Neural progenitor cell (in vitro differentiated cells): ENCODE data around the gene FAM98A. TPM values are rescaled to one million over a fixed set of nuclear protein-coding genes. Genes with fewer than 3 reads are reported as not detected.

Experiments used
- DNase-seq: peaks from one replicate; pipeline ENCODE4 v3.0.0-alpha.2; 2016; ENCODE audit warnings: low spot score
- H2AFZ ChIP-seq: fragments of 200-600 bp; sonication (generic); replicated peaks from 2 replicates; pipeline ENCODE4 v1.6.1; 2016; ENCODE audit warnings: antibody characterized with exemption
- H3F3A ChIP-seq: fragments of 200-600 bp; sonication (generic); 2 replicates; pipeline ENCODE4 v1.6.1; 2016; ENCODE audit warnings: antibody characterized with exemption, low read depth
- H3K27ac ChIP-seq: fragments of 200-600 bp; sonication (generic); 2 replicates; pipeline ENCODE4 v1.5.1; 2016; ENCODE audit warnings: mild to moderate bottlenecking
- H3K27me3 ChIP-seq: fragments of 200-600 bp; sonication (generic); 2 replicates; pipeline ENCODE4 v1.6.1; 2016; ENCODE audit warnings: mild to moderate bottlenecking, moderate library complexity
- H3K36me3 ChIP-seq: fragments of 200-600 bp; sonication (generic); 2 replicates; pipeline ENCODE4 v1.5.1; 2016
- H3K4me1 ChIP-seq: fragments of 200-600 bp; sonication (generic); 2 replicates; pipeline ENCODE4 v1.6.1; 2016; ENCODE audit warnings: mixed run types
- H3K4me2 ChIP-seq: fragments of 200-600 bp; sonication (generic); 2 replicates; pipeline ENCODE4 v1.6.1; 2016
- H3K4me3 ChIP-seq: fragments of 200-600 bp; sonication (generic); 2 replicates; pipeline ENCODE4 v1.5.1; 2016
- H3K79me2 ChIP-seq: fragments of 200-600 bp; sonication (generic); 2 replicates; pipeline ENCODE4 v1.6.1; 2016; ENCODE audit warnings: low read depth
- H3K9ac ChIP-seq: fragments of 200-600 bp; sonication (generic); 2 replicates; pipeline ENCODE4 v1.6.1; 2016
- H3K9me3 ChIP-seq: fragments of 200-600 bp; sonication (generic); 2 replicates; pipeline ENCODE4 v1.5.1; 2016; ENCODE audit warnings: low read depth
- H4K20me1 ChIP-seq: fragments of 200-600 bp; sonication (generic); 2 replicates; pipeline ENCODE4 v1.6.1; 2016; ENCODE audit warnings: low read depth
- H3K27ac Mint-ChIP-seq: 3 replicates; pipeline ENCODE4 v1.8.0; 2021; ENCODE audit warnings: mixed read lengths
- H3K27me3 Mint-ChIP-seq: 2 replicates; pipeline ENCODE4 v1.8.0; 2022; ENCODE audit warnings: low read depth, mild to moderate bottlenecking, inconsistent platforms, moderate library complexity, mixed read lengths; ENCODE audit not compliant: insufficient read depth
- H3K36me3 Mint-ChIP-seq: 3 replicates; pipeline ENCODE4 v1.8.0; 2021; ENCODE audit warnings: mixed read lengths
- H3K4me1 Mint-ChIP-seq: 3 replicates; pipeline ENCODE4 v1.8.0; 2021; ENCODE audit warnings: mixed read lengths
- H3K4me3 Mint-ChIP-seq: 3 replicates; pipeline ENCODE4 v1.8.0; 2021; ENCODE audit warnings: mild to moderate bottlenecking, moderate library complexity, mixed read lengths
- H3K9me3 Mint-ChIP-seq: 3 replicates; pipeline ENCODE4 v1.8.0; 2020; ENCODE audit warnings: mixed read lengths
- EZH2 ChIP-seq: fragments of 200-600 bp; sonication (generic); IDR thresholded peaks from 2 replicates; pipeline ENCODE4 v1.6.1; 2017; ENCODE audit warnings: antibody characterized with exemption, mild to moderate bottlenecking, moderate library complexity
- EZH2phosphoT487 ChIP-seq: fragments of 200-600 bp; sonication (generic); IDR thresholded peaks from 2 replicates; pipeline ENCODE4 v1.6.1; 2017; ENCODE audit warnings: antibody characterized with exemption
- total RNA-seq: library from RNA; depleted of rRNA; stranded (reverse); fragments of >200 nt; gene quantifications from 2 replicates; pipeline ENCODE4 v1.2.3, GENCODE V29; 2015; ENCODE audit warnings: low replicate concordance
- TF ChIP-seq, protein P1 (sequence below): fragments of 200-600 bp; sonication (generic); IDR thresholded peaks from 2 replicates; pipeline ENCODE4 v1.5.1; 2017; ENCODE audit warnings: antibody characterized with exemption, mild to moderate bottlenecking

FAM98A gene
- total RNA-seq, 1 donor from 2014 or later = 16.5 TPM

DNA sequence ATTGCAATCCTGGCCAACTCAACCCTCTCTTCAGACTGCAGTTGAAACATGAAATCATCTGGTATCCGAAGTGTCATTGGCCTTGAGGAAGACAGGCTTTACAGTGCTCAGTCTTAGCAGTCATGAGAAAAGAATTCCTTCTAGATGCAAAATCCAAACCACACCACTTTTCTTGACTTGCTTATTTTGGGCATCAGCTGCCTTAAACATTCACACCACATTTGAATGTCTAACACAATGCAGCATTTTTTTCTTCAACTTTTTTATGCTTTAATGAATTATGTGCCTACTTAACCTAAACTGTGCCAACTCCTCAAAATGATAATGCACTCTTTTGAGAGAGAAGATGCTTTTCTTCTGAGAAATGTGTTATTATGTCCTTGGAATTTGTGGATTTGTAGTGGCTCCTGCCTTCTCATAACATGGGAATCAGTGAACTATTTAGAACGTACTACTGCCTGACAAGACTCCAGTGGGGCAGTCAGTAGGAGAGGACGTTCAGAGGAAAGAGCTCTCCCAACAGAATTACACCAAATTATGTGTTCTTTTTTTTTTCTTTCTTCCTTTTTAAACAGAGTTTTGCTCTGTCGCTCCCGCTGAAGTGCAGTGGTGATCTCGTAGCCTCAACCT lies 3.2 kb upstream of the FAM98A start:
- H3K36me3 Mint-ChIP-seq = no peaks in the 10 kb centered on the region
- no peak overlapping the region for H3K4me3 Mint-ChIP-seq
- H3K27me3 Mint-ChIP-seq = peaks cover 10% of the 10 kb centered on the region
- Histone ChIP-seq H3K9ac (no peak overlapping the region), H3K27ac (no peak overlapping the region), H3K4me2 (no peak overlapping the region), H3F3A (no peaks in the 10 kb centered on the region), H3K4me1 (peaks cover 16% of the 10 kb centered on the region), H3K27me3 (no peaks in the 10 kb centered on the region), H2AFZ (no peak overlapping the region), H4K20me1 (no peaks in the 10 kb centered on the region), H3K9me3 (no peaks in the 10 kb centered on the region), H3K36me3 (no peaks in the 10 kb centered on the region), H3K79me2 (peaks cover 13% of the 10 kb centered on the region), H3K4me3 (no peak overlapping the region)
- H3K27ac Mint-ChIP-seq = no peak overlapping the region
- TF ChIP-seq EZH2phosphoT487 (no peak), EZH2 (no peak)
- TF ChIP-seq, protein P1, sequence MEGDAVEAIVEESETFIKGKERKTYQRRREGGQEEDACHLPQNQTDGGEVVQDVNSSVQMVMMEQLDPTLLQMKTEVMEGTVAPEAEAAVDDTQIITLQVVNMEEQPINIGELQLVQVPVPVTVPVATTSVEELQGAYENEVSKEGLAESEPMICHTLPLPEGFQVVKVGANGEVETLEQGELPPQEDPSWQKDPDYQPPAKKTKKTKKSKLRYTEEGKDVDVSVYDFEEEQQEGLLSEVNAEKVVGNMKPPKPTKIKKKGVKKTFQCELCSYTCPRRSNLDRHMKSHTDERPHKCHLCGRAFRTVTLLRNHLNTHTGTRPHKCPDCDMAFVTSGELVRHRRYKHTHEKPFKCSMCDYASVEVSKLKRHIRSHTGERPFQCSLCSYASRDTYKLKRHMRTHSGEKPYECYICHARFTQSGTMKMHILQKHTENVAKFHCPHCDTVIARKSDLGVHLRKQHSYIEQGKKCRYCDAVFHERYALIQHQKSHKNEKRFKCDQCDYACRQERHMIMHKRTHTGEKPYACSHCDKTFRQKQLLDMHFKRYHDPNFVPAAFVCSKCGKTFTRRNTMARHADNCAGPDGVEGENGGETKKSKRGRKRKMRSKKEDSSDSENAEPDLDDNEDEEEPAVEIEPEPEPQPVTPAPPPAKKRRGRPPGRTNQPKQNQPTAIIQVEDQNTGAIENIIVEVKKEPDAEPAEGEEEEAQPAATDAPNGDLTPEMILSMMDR = no peak
- DNase-seq = no peak
- H3K9me3 Mint-ChIP-seq = no peaks in the 10 kb centered on the region
- H3K4me1 Mint-ChIP-seq = peaks cover 17% of the 10 kb centered on the region

DNA sequence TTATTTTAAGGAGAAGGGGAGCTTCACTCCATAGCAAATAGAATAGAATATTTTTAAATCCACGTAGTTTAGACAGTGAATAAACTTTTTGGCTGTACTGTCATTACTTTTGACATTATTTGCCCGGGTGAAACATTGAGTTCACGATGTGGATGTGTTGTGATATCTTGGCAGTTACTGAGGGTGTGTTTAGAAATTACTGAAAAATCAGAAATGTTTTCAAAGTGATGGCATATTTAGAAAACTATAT lies 769 bp upstream of the FAM98A start:
- H3K4me2 ChIP-seq = peak overlapping the region; percentile 81
- peak overlapping the region; percentile 55 for H3K4me3 ChIP-seq
- peaks cover 27% of the 10 kb centered on the region for H3K79me2 ChIP-seq
- H3K9ac ChIP-seq = no peak overlapping the region
- H3K4me1 ChIP-seq = peaks cover 17% of the 10 kb centered on the region
- no peaks in the 10 kb centered on the region for H3K9me3 ChIP-seq
- H3K4me3 Mint-ChIP-seq = peak overlapping the region; percentile 96
- H2AFZ ChIP-seq = peak overlapping the region; percentile 93
- TF ChIP-seq EZH2 = no peak
- TF ChIP-seq, protein P1 = no peak
- TF ChIP-seq EZH2phosphoT487 = no peak
- no peak overlapping the region for H3K27ac Mint-ChIP-seq
- DNase-seq = no peak
- H4K20me1 ChIP-seq = no peaks in the 10 kb centered on the region
- H3F3A ChIP-seq = no peaks in the 10 kb centered on the region
- peaks cover 18% of the 10 kb centered on the region for H3K4me1 Mint-ChIP-seq
- H3K36me3 Mint-ChIP-seq = peaks cover 3% of the 10 kb centered on the region
- peaks cover 7% of the 10 kb centered on the region for H3K27me3 Mint-ChIP-seq
- no peak overlapping the region for H3K27ac ChIP-seq
- no peaks in the 10 kb centered on the region for H3K27me3 ChIP-seq
- no peaks in the 10 kb centered on the region for H3K36me3 ChIP-seq
- H3K9me3 Mint-ChIP-seq = no peaks in the 10 kb centered on the region

DNA sequence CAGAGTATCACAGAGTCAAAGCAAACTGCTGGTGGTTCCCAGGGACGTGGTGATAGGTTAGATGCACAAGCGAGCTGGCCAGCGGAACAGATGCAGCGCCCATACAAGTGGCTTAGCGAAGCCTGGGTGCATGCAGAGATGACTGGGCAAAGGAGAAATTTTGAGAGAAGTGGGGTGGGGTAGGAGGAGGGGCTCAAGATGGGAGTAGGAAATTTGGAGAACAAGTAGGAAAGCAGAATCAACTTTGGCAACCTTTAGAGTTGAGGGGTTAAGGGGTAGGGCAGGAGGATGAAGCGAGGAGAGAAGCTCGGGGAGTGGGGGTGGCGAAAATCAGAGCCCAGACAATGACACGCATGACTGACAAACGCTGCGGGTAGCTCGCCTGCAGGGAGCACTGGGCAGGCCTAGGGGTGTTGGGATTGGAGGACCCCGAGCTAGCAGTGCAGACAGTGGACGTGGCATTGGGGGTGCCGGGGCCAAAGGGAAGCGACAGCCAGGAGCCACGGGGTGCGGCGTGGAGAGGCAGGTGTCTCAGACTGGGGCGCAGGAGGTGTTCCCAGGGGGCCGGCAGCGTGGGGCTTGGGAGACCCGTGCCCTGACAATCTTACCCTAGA lies 431 bp downstream of the FAM98A start:
- no peaks in the 10 kb centered on the region for H3K9me3 ChIP-seq
- Mint-ChIP-seq H3K4me1 (peaks cover 18% of the 10 kb centered on the region), H3K4me3 (peak overlapping the region; percentile 96), H3K9me3 (no peaks in the 10 kb centered on the region), H3K27ac (peak overlapping the region; percentile 86), H3K36me3 (peaks cover 8% of the 10 kb centered on the region), H3K27me3 (peaks cover 7% of the 10 kb centered on the region)
- H3K9ac ChIP-seq = no peak overlapping the region
- DNase-seq = peak; percentile 52
- no peaks in the 10 kb centered on the region for H3F3A ChIP-seq
- H3K79me2 ChIP-seq = peaks cover 27% of the 10 kb centered on the region
- peak overlapping the region; percentile 81 for H3K4me2 ChIP-seq
- H3K36me3 ChIP-seq = no peaks in the 10 kb centered on the region
- H3K27me3 ChIP-seq = no peaks in the 10 kb centered on the region
- H3K4me1 ChIP-seq = peaks cover 15% of the 10 kb centered on the region
- no peaks in the 10 kb centered on the region for H4K20me1 ChIP-seq
- H2AFZ ChIP-seq = peak overlapping the region; percentile 93
- peak overlapping the region; percentile 55 for H3K4me3 ChIP-seq
- H3K27ac ChIP-seq = no peak overlapping the region
- TF ChIP-seq EZH2phosphoT487 (no peak), EZH2 (peak; percentile 30)

DNA sequence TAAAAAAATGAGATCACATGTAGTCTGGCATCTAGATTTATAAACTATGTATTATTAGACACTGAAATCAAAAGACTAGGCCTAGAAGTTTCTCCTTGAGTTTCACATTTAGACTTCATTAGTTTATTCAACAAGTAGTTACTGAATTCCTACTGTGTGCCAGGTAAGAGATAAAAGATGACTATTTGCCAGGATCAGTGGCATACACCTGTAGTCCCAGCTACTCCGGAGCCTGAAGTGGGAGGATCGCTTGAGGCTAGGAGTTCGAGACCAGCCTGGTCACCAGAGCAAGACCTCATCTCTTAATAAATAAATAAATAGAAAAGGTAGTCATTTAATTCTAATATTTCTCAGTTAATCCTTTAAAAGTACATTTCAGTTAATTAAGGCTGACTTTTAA lies 2.1 kb downstream of the FAM98A start:
- H3K36me3 Mint-ChIP-seq = peaks cover 8% of the 10 kb centered on the region
- Histone ChIP-seq H3K4me1 (peaks cover 11% of the 10 kb centered on the region), H4K20me1 (no peaks in the 10 kb centered on the region), H3K4me2 (no peak overlapping the region), H3K27ac (no peak overlapping the region), H3F3A (no peaks in the 10 kb centered on the region), H3K79me2 (peaks cover 27% of the 10 kb centered on the region), H3K9ac (no peak overlapping the region), H3K4me3 (no peak overlapping the region), H2AFZ (no peak overlapping the region), H3K9me3 (no peaks in the 10 kb centered on the region), H3K36me3 (no peaks in the 10 kb centered on the region), H3K27me3 (no peaks in the 10 kb centered on the region)
- no peak overlapping the region for H3K27ac Mint-ChIP-seq
- DNase-seq = no peak
- H3K9me3 Mint-ChIP-seq = no peaks in the 10 kb centered on the region
- H3K4me1 Mint-ChIP-seq = peaks cover 15% of the 10 kb centered on the region
- TF ChIP-seq EZH2phosphoT487 = no peak
- TF ChIP-seq, protein P1 = no peak
- no peak for TF ChIP-seq EZH2
- no peak overlapping the region for H3K4me3 Mint-ChIP-seq
- peaks cover 7% of the 10 kb centered on the region for H3K27me3 Mint-ChIP-seq
